ENCODE data around the gene NEFH.

- TF ChIP-seq POLR2AphosphoS5 (IDR thresholded peaks at IDR 0.05; ENCODE audit: low read depth, low read length) (no peak), TAF1 (IDR thresholded peaks at IDR 0.05; ENCODE audit: borderline replicate concordance, insufficient read depth, low read length) (no peak)
Measured at GRCh38 chr22:29481265-29482000, 1.4 kb downstream of the NEFH start.
